Osteoblast (primary cell): Measurements from ENCODE around the gene FMR1. TPM values are rescaled to one million over a fixed set of nuclear protein-coding genes. Genes with fewer than 3 reads are reported as not detected.

Source experiments
- DNase-seq: peaks from one replicate; pipeline ENCODE4 v3.0.0; 2011; ENCODE audit warnings: low spot score, mixed read lengths; ENCODE audit not compliant: insufficient read length; ENCODE audit errors: missing footprints
- H2AFZ ChIP-seq: 2 replicates; pipeline ENCODE4 v1.6.0; 2011; ENCODE audit warnings: mild to moderate bottlenecking, low read length
- H3K27ac ChIP-seq: 2 replicates; pipeline ENCODE4 v1.5.1; 2011; ENCODE audit warnings: mild to moderate bottlenecking, low read depth, low read length, moderate library complexity
- H3K27me3 ChIP-seq: 2 replicates; pipeline ENCODE4 v1.6.0; 2012; ENCODE audit warnings: mild to moderate bottlenecking, control low read depth, inconsistent platforms, low read length, moderate library complexity; ENCODE audit not compliant: insufficient read depth
- H3K36me3 ChIP-seq: 2 replicates; pipeline ENCODE4 v1.5.1; 2011; ENCODE audit warnings: mild to moderate bottlenecking, low read length, control low read depth, moderate library complexity; ENCODE audit not compliant: insufficient read depth
- H3K4me1 ChIP-seq: 2 replicates; pipeline ENCODE4 v1.5.1; 2011; ENCODE audit warnings: mild to moderate bottlenecking, low read length, control low read depth, moderate library complexity; ENCODE audit not compliant: insufficient read depth
- H3K4me2 ChIP-seq: 2 replicates; pipeline ENCODE4 v1.6.0; 2011; ENCODE audit warnings: mild to moderate bottlenecking, low read length; ENCODE audit not compliant: insufficient read depth
- H3K4me3 ChIP-seq: fragments of 200-600 bp; sonication (generic); 3 replicates; pipeline ENCODE4 v1.5.1; 2012; ENCODE audit warnings: mild to moderate bottlenecking, low read length, inconsistent platforms; ENCODE audit not compliant: insufficient read depth
- H3K79me2 ChIP-seq: 2 replicates; pipeline ENCODE4 v1.6.0; 2012; ENCODE audit warnings: mild to moderate bottlenecking, low read length, control low read depth, inconsistent platforms; ENCODE audit not compliant: insufficient read depth
- H3K9me3 ChIP-seq: 2 replicates; pipeline ENCODE4 v1.5.1; 2011; ENCODE audit warnings: low read depth, low read length, control low read depth
- H4K20me1 ChIP-seq: 2 replicates; pipeline ENCODE4 v1.6.0; 2012; ENCODE audit warnings: mild to moderate bottlenecking, low read length, control low read depth; ENCODE audit not compliant: insufficient read depth
- CTCF ChIP-seq: IDR thresholded peaks from 2 replicates; pipeline ENCODE4 v1.5.1; 2011; ENCODE audit warnings: mild to moderate bottlenecking, low read depth, low read length, moderate library complexity; ENCODE audit errors: extremely low read depth
- total RNA-seq: library from RNA; depleted of rRNA; stranded (reverse); fragments of >200 nt; gene quantifications from 2 replicates; pipeline ENCODE4 v1.2.3, GENCODE V29; 2012

Gene FMR1
- total RNA-seq, 1 donor = 35.8 TPM

GRCh38 chrX:147899379-147900114, 12.2 kb upstream of the FMR1 start:
- DNase-seq = no peak
- H3K36me3 ChIP-seq = no peaks in the 10 kb centered on the region

GRCh38 chrX:147900349-147900748, 11.4 kb upstream of the FMR1 start:
- no peak overlapping the region for H3K27ac ChIP-seq
- no peak for TF ChIP-seq CTCF

More at GRCh38 chrX:147899379-147900114, 12.2 kb upstream of the FMR1 start:
- Histone ChIP-seq H4K20me1 (no peaks in the 10 kb centered on the region), H2AFZ (no peak overlapping the region), H3K27ac (no peak overlapping the region), H3K79me2 (no peaks in the 10 kb centered on the region), H3K27me3 (no peaks in the 10 kb centered on the region), H3K4me3 (no peak overlapping the region), H3K9me3 (no peaks in the 10 kb centered on the region), H3K4me1 (no peaks in the 10 kb centered on the region), H3K4me2 (no peak overlapping the region)
- TF ChIP-seq CTCF = no peak

GRCh38 chrX:147901461-147902126, 10.1 kb upstream of the FMR1 start:
- no peak for DNase-seq
- H3K9me3 ChIP-seq = no peaks in the 10 kb centered on the region
- no peak overlapping the region for H3K4me3 ChIP-seq
- no peak overlapping the region for H2AFZ ChIP-seq
- no peaks in the 10 kb centered on the region for H3K36me3 ChIP-seq
- no peaks in the 10 kb centered on the region for H3K27me3 ChIP-seq
- no peaks in the 10 kb centered on the region for H3K79me2 ChIP-seq
- no peak overlapping the region for H3K27ac ChIP-seq
- H3K4me2 ChIP-seq = no peak overlapping the region
- no peaks in the 10 kb centered on the region for H3K4me1 ChIP-seq
- TF ChIP-seq CTCF = no peak
- H4K20me1 ChIP-seq = no peaks in the 10 kb centered on the region

More at GRCh38 chrX:147900349-147900748, 11.4 kb upstream of the FMR1 start:
- Histone ChIP-seq H2AFZ (no peak overlapping the region), H4K20me1 (no peaks in the 10 kb centered on the region), H3K4me1 (no peaks in the 10 kb centered on the region), H3K27me3 (no peaks in the 10 kb centered on the region), H3K79me2 (no peaks in the 10 kb centered on the region), H3K9me3 (no peaks in the 10 kb centered on the region), H3K4me2 (no peak overlapping the region), H3K4me3 (no peak overlapping the region), H3K36me3 (no peaks in the 10 kb centered on the region)
- no peak for DNase-seq

GRCh38 chrX:147902270-147902669, 9.4 kb upstream of the FMR1 start:
- no peak overlapping the region for H3K4me2 ChIP-seq
- H2AFZ ChIP-seq = no peak overlapping the region
- H3K79me2 ChIP-seq = no peaks in the 10 kb centered on the region

More at GRCh38 chrX:147902270-147902669, 9.4 kb upstream of the FMR1 start:
- Histone ChIP-seq H4K20me1 (no peaks in the 10 kb centered on the region), H3K4me3 (no peak overlapping the region), H3K4me1 (no peaks in the 10 kb centered on the region), H3K27me3 (no peaks in the 10 kb centered on the region), H3K36me3 (no peaks in the 10 kb centered on the region), H3K9me3 (no peaks in the 10 kb centered on the region), H3K27ac (no peak overlapping the region)
- DNase-seq = no peak
- no peak for TF ChIP-seq CTCF
